GM20000 (cell line): ENCODE data around the gene DRC3.
A peak's percentile ranks its signal among the peaks of the same experiment; 100 is the strongest.

Source experiments
- DNase-seq: peaks from one replicate; pipeline ENCODE4 v3.0.0; 2012; ENCODE audit warnings: low spot score
- CTCF ChIP-seq: IDR thresholded peaks from 2 replicates; pipeline ENCODE4 v1.5.1; 2012; ENCODE audit warnings: mild to moderate bottlenecking, control low read depth; ENCODE audit errors: extremely low read depth, missing control alignments

Gene DRC3

GRCh38 chr17:17985555-17985954 lies 12.9 kb downstream of the DRC3 start:
- TF ChIP-seq CTCF: peak; percentile 31
- no peak for DNase-seq

GRCh38 chr17:17987187-17987896 lies 14.7 kb downstream of the DRC3 start:
- no peak for DNase-seq
- TF ChIP-seq CTCF: no peak

GRCh38 chr17:17987901-17988300 lies 15.2 kb downstream of the DRC3 start:
- TF ChIP-seq CTCF: no peak
- no peak for DNase-seq

- TF ChIP-seq CTCF: no peak
- no peak for DNase-seq
These were observed 15.8 kb downstream of the DRC3 start for GRCh38 chr17:17988427-17988945.

- DNase-seq: no peak
- no peak for TF ChIP-seq CTCF
These were observed 16.4 kb downstream of the DRC3 start for GRCh38 chr17:17989081-17989480.

GRCh38 chr17:17989618-17990017 lies 17.0 kb downstream of the DRC3 start:
- no peak for DNase-seq
- TF ChIP-seq CTCF: no peak

- DNase-seq: no peak
- TF ChIP-seq CTCF: no peak
These were observed 17.6 kb downstream of the DRC3 start for GRCh38 chr17:17990282-17990681.
